K562 (cell line): ENCODE data around the gene SMR3B. TPM values are rescaled to one million over a fixed set of nuclear protein-coding genes. Genes with fewer than 3 reads are reported as not detected.

Experiments
- ATAC-seq: fragments of 200-7000 bp; cut with Tn5 transposase; 3 replicates; pipeline ENCODE4 v1.9.1; 2020; ENCODE audit warnings: moderate library complexity
- BruUV-seq: library from RNA; stranded (reverse); fragments of 400-500 nt; replicated peaks from 2 replicates; lab custom pipeline; 2021; lab: Mats Ljungman, UMichigan
- CTCF ChIA-PET: fragments of 300-600 bp; formaldehyde crosslinking; extraction: SDS; loops from one replicate; lab custom pipeline; 2021; ENCODE audit warnings: low intra/inter-chr PET ratio; lab: Yijun Ruan, JAX
- POLR2A ChIA-PET: fragments of 300-600, 350-650 bp; sonication (Branson Sonifier 250); formaldehyde crosslinking; extraction: SDS; loops from one replicate; lab custom pipeline; 2021; ENCODE audit warnings: antibody characterized with exemption, inconsistent platforms; lab: Yijun Ruan, JAX
- DNase-seq, 4 experiments: peaks; one replicate each; pipeline versions ENCODE4 v3.0.0 to v3.0.0-alpha.2; 2011 to 2018; ENCODE audit warnings: low spot score in 3 of 4, mixed read lengths in 3 of 4; ENCODE audit errors: extremely low read depth in 1 of 4
- FAIRE-seq: peaks from 2 replicates; lab custom pipeline; 2011; peaks lifted over from hg19 to GRCh38; lab: Jason Lieb, UNC
- H2AFZ ChIP-seq: 2 replicates; pipeline ENCODE4 v1.6.0; 2011; ENCODE audit warnings: low read depth, low read length, control low read depth, inconsistent platforms
- H3K27ac ChIP-seq: fragments of 200-600 bp; 3 replicates; pipeline ENCODE4 v1.8.0; 2011; ENCODE audit warnings: low read depth, mild to moderate bottlenecking, control low read depth, inconsistent platforms, low read length, moderate library complexity, mixed read lengths; ENCODE audit errors: extremely low read depth
- H3K27me3 ChIP-seq, 2 experiments: fragments of 300-600 bp in 1 of 2; 2 replicates in 1 of 2; 3 replicates in 1 of 2; pipeline versions ENCODE4 v1.6.0 to v1.8.0; 2011; ENCODE audit warnings: inconsistent platforms in 2 of 2, low read length in 2 of 2, mild to moderate bottlenecking in 1 of 2, mixed read lengths in 1 of 2, moderate library complexity in 1 of 2; ENCODE audit not compliant: control insufficient read depth in 2 of 2, insufficient read depth in 2 of 2
- H3K36me3 ChIP-seq: fragments of 300-600 bp; 3 replicates; pipeline ENCODE4 v1.8.0; 2011; ENCODE audit warnings: mild to moderate bottlenecking, low read length, inconsistent platforms; ENCODE audit not compliant: control insufficient read depth, insufficient read depth
- H3K4me1 ChIP-seq, 2 experiments: fragments of 200-600 bp in 1 of 2; replicated peaks in 1 of 2; 2 replicates in 1 of 2; 3 replicates in 1 of 2; pipeline versions ENCODE4 v1.5.1 to v1.8.0; 2011; ENCODE audit warnings: inconsistent platforms in 2 of 2, low read length in 2 of 2, mild to moderate bottlenecking in 1 of 2, mixed read lengths in 1 of 2, moderate library complexity in 1 of 2; ENCODE audit not compliant: control insufficient read depth in 2 of 2, insufficient read depth in 2 of 2
- H3K4me2 ChIP-seq: 2 replicates; pipeline ENCODE4 v1.6.1; 2011; ENCODE audit warnings: low read length, control low read depth, inconsistent platforms, mixed read lengths; ENCODE audit not compliant: insufficient read depth
- H3K4me3 ChIP-seq: fragments of 200-600 bp; sonication (generic), shearing (Covaris generic); 2 replicates; pipeline ENCODE4 v1.5.1; 2016; ENCODE audit warnings: control low read depth, inconsistent platforms
- H3K79me2 ChIP-seq: fragments of 200-600 bp; 3 replicates; pipeline ENCODE4 v1.8.0; 2011; ENCODE audit warnings: low read length, inconsistent platforms; ENCODE audit not compliant: control insufficient read depth, insufficient read depth
- H3K9ac ChIP-seq, 2 experiments: 2 replicates each; pipeline versions ENCODE4 v1.6.0 to v1.6.1; 2011; ENCODE audit warnings: low read depth in 2 of 2, low read length in 2 of 2, control low read depth in 1 of 2, inconsistent platforms in 1 of 2, mild to moderate bottlenecking in 1 of 2, mixed read lengths in 1 of 2; ENCODE audit not compliant: insufficient read depth in 1 of 2
- H3K9me1 ChIP-seq: one replicate; pipeline ENCODE4 v1.6.0; 2011; ENCODE audit warnings: inconsistent platforms, mild to moderate bottlenecking, low read length, moderate library complexity; ENCODE audit not compliant: control insufficient read depth, insufficient read depth
- H3K9me3 ChIP-seq: replicated peaks from 2 replicates; pipeline ENCODE4 v1.5.1; 2011; ENCODE audit warnings: low read depth, low read length, inconsistent platforms; ENCODE audit not compliant: control insufficient read depth, insufficient read depth
- H4K20me1 ChIP-seq: replicated peaks from 2 replicates; pipeline ENCODE4 v1.6.1; 2011; ENCODE audit warnings: low read length, inconsistent platforms, mixed read lengths; ENCODE audit not compliant: control insufficient read depth, insufficient read depth
- EP300 ChIP-seq: IDR thresholded peaks from 2 replicates; pipeline ENCODE4 v1.6.1; 2012; ENCODE audit warnings: low read length, improper control_type of control experiment
- HDAC2 ChIP-seq: fragments of 450-650 bp; IDR thresholded peaks from 2 replicates; pipeline ENCODE4 v1.6.1; 2016; ENCODE audit warnings: mild to moderate bottlenecking
- HDAC8 ChIP-seq: fragments of 450-650 bp; IDR thresholded peaks from 2 replicates; pipeline ENCODE4 v1.6.1; 2016; ENCODE audit warnings: mild to moderate bottlenecking, missing genetic modification characterization, moderate library complexity, missing compliant biosample characterization
- LARP7 ChIP-seq: fragments of 450-650 bp; IDR thresholded peaks from 2 replicates; pipeline ENCODE4 v1.6.1; 2016
- MCM5 ChIP-seq: fragments of 450-650 bp; IDR thresholded peaks from 2 replicates; pipeline ENCODE4 v1.6.1; 2016; ENCODE audit warnings: low read depth
- NCOA1 ChIP-seq: fragments of 450-650 bp; IDR thresholded peaks from 2 replicates; pipeline ENCODE4 v1.6.1; 2016; ENCODE audit warnings: low read depth
- NFATC3 ChIP-seq: fragments of 450-650 bp; IDR thresholded peaks from 2 replicates; pipeline ENCODE4 v1.6.1; 2017; ENCODE audit warnings: mild to moderate bottlenecking
- NR0B1 ChIP-seq: fragments of 450-650 bp; IDR thresholded peaks from one replicate; pipeline ENCODE4 v1.6.1; 2018; ENCODE audit warnings: mild to moderate bottlenecking, moderate library complexity; ENCODE audit not compliant: partially characterized antibody
- NRF1 ChIP-seq, 2 experiments: fragments of 450-650 bp; IDR thresholded peaks in 1 of 2; conservative IDR thresholded peaks in 1 of 2; 2 replicates each; pipeline ENCODE4 v1.6.1; 2014; ENCODE audit warnings: mild to moderate bottlenecking in 2 of 2
- POLR2G ChIP-seq: fragments of 200-400 bp; formaldehyde crosslinking; IDR thresholded peaks from 2 replicates; pipeline ENCODE4 v1.6.1; 2017; ENCODE audit warnings: low read depth, mild to moderate bottlenecking, antibody characterized with exemption, low read length, moderate library complexity
- RCOR1 ChIP-seq, 2 experiments: IDR thresholded peaks; 2 replicates each; pipeline ENCODE4 v1.6.1; 2012; ENCODE audit warnings: low read depth in 2 of 2, low read length in 2 of 2, borderline replicate concordance in 1 of 2, improper control_type of control experiment in 1 of 2
- RNF2 ChIP-seq: sonication (generic); IDR thresholded peaks from 2 replicates; pipeline ENCODE4 v1.6.1; 2016
- SRSF7 ChIP-seq: fragments of 200-400 bp; formaldehyde crosslinking; optimal IDR thresholded peaks from 2 replicates; pipeline ENCODE3; 2017; ENCODE audit warnings: mild to moderate bottlenecking, low read depth, low read length
- ZBTB5 ChIP-seq: fragments of 450-650 bp; IDR thresholded peaks from 2 replicates; pipeline ENCODE4 v1.6.1; 2017; ENCODE audit warnings: antibody characterized with exemption
- ZKSCAN3 ChIP-seq: fragments of 250-450 bp; sonication (Bioruptor Pico); IDR thresholded peaks from 2 replicates; pipeline ENCODE4 v1.4.0; 2020
- ZNF175 ChIP-seq: fragments of 200-800 bp; sonication (Bioruptor generic); IDR thresholded peaks from 2 replicates; pipeline ENCODE4 v1.6.1; 2016; ENCODE audit warnings: low read depth, mild to moderate bottlenecking, missing genetic modification characterization, missing compliant biosample characterization
- ZNF77 ChIP-seq: fragments of 250-450 bp; sonication (Bioruptor Pico); IDR thresholded peaks from 2 replicates; pipeline ENCODE4 v1.5.0; 2020
- WGBS: fragments of 100-300 bp; shearing (Covaris generic); methylation state at CpG from one replicate; pipeline ENCODE4 v1.1.6; 2016; ENCODE audit warnings: low coverage, mixed read lengths; ENCODE audit not compliant: insufficient coverage; ENCODE audit errors: missing lambda C conversion rate; 5-methylcytosine and 5-hydroxymethylcytosine counted together
- in situ Hi-C: fragments of 300-500 bp; cut with MboI; formaldehyde crosslinking; loops from 4 replicates; pipeline ENCODE4 v1.15.0; 2018; ENCODE audit warnings: inconsistent platforms, mixed read lengths
- intact Hi-C: fragments of 100-400 bp; cut with micrococcal nuclease; formaldehyde crosslinking; loops from 2 replicates; pipeline ENCODE4 v1.14.2; 2022
- polyA plus RNA-seq, 8 experiments: library from polyadenylated mRNA; depleted of rRNA in 4 of 8; stranded (reverse) in 5 of 8; unstranded in 3 of 8; fragments of >200 nt; fragmentation: Nextera tagmentation in 2 of 8; fragmentation: Illumina TruSeq in 1 of 8; extraction: Ambion mirVana in 2 of 8; extraction: Trizol in 1 of 8; gene quantifications; 2 replicates each; pipeline versions ENCODE4 v1.2.1 to v1.2.3, GENCODE V29; 2011 to 2014; ENCODE audit warnings: inconsistent platforms in 1 of 8, missing spikeins in 1 of 8
- total RNA-seq, 7 experiments: library from RNA; depleted of rRNA in 6 of 7; stranded (reverse); fragments of >200 nt in 6 of 7; fragmentation: Illumina TruSeq in 2 of 7; extraction: Trizol in 2 of 7; gene quantifications; 2 replicates each; pipeline versions ENCODE4 v1.2.1 to v1.2.3, GENCODE V29; 2011 to 2021; ENCODE audit warnings: low replicate concordance in 1 of 7

Gene SMR3B
- total and polyA plus RNA-seq, 9 of the 15 experiments (the other 6 are each of a cell fraction or from before 2014, with no cell fraction given): not detected

- ChIA-PET CTCF (no interaction called here), POLR2A (no interaction called here)
- Histone ChIP-seq H3K9ac (no peak overlapping the region), H3K9me1 (no peaks in the 10 kb centered on the region), H3K4me2 (no peak overlapping the region), H3K4me1 (no peaks in the 10 kb centered on the region), H3K27me3 (no peaks in the 10 kb centered on the region), H3K9me3 (no peaks in the 10 kb centered on the region), H2AFZ (no peak overlapping the region), H3K4me3 (no peak overlapping the region), H3K36me3 (no peaks in the 10 kb centered on the region), H3K79me2 (no peaks in the 10 kb centered on the region), H4K20me1 (no peaks in the 10 kb centered on the region), H3K27ac (no peak overlapping the region)
- intact Hi-C loops (no loop called here), in situ Hi-C loops (no loop called here)
- BruUV-seq: no TSS peak
- FAIRE-seq (no peak), ATAC-seq (no peak), DNase-seq (no peak)
- 0% methylated on average over 7 of the region's 7 CpGs for WGBS
- no peak for TF ChIP-seq NRF1 (conservative IDR thresholded peaks at IDR 0.05 in 1 of 2, IDR thresholded peaks at IDR 0.05 in 1 of 2)
- TF ChIP-seq NR0B1: no peak
- TF ChIP-seq ZBTB5: no peak
- no peak for TF ChIP-seq ZNF77 (CRISPR knock-in tag)
- TF ChIP-seq ZNF175: no peak
- no peak for TF ChIP-seq NCOA1
- no peak for TF ChIP-seq RNF2
- no peak for TF ChIP-seq LARP7
- no peak for TF ChIP-seq SRSF7
- TF ChIP-seq POLR2G: no peak
- TF ChIP-seq RCOR1 (IDR thresholded peaks at IDR 0.05; ENCODE audit: borderline replicate concordance in 1 of 2, low read depth in 2 of 2, low read length in 2 of 2): no peak
- TF ChIP-seq NFATC3: no peak
- no peak for TF ChIP-seq ZKSCAN3
- TF ChIP-seq HDAC8 (tag): no peak
- TF ChIP-seq MCM5: no peak
- no peak for TF ChIP-seq HDAC2
- no peak for TF ChIP-seq EP300
Observed at GRCh38 chr4:70437197-70437596, 54.3 kb downstream of the SMR3B start.
